ENCODE results near the gene EIF4G3.

DNA sequence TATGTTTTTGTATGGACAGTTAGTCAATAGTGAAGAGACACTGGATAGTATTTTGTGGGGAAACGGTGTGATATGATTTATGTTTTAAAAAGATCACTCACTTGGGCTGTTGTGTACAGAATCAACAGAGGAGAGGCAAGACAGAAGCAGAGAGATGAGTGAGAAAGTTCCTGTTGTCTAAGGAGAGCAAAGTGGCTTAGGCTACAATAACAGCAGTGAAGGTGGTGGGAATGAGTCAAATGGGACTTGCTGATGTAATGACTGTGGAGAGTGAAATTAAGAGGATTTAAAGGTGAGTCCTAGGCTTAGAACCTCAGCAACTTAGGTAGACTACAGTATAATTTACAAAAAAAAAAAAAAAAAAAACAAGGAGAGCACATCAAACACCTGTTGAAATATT is 220.4 kb downstream of the EIF4G3 start:
- no peak for TF ChIP-seq CTCF (IDR thresholded peaks at IDR 0.05)
- TF ChIP-seq POLR2A (IDR thresholded peaks at IDR 0.05): no peak

Data from lower leg skin (tissue), 3 donors.